ENCODE measurements around the gene OBSCN. TPM values are rescaled to one million over a fixed set of nuclear protein-coding genes. Genes with fewer than 3 reads are reported as not detected.
A peak's percentile ranks its signal among the peaks of the same experiment; 100 is the strongest.

OBSCN gene
- total RNA-seq, 1 donor from 2014 or later, result 28.6 TPM

DNA sequence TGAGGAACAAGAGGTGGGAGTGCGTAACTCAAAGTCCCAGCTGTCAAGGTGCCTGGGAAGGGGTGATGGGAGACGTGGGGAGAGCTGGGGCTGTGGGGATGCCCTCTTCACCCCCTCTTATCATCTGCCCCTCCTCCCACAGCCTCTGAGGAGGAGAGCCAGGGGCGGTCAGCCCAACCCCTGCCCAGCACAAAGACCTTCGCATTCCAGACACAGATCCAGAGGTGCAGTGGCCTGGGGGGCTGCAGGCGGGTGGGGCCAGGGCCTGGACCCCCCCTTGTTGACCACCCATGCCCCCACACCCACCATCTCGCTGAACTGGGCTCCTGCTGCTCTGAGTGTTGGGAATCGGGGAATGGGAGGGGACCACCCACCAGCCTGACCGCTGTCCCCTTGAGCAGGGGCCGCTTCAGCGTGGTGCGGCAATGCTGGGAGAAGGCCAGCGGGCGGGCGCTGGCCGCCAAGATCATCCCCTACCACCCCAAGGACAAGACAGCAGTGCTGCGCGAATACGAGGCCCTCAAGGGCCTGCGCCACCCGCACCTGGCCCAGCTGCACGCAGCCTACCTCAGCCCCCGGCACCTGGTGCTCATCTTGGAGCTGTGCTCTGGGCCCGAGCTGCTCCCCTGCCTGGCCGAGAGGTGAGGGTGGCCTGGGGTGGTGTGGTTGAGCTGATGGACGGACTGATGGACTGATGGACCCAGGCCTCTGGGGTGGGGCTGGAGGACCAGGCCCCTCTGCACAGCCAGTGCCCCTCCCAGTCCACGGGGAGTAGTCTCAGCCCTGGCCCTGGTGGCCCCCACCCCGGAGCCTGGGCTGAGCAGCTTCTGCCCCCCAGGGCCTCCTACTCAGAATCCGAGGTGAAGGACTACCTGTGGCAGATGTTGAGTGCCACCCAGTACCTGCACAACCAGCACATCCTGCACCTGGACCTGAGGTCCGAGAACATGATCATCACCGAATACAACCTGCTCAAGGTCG, 169.1 kb downstream of the OBSCN start:
- TF ChIP-seq CTCF (IDR thresholded peaks at IDR 0.05), result no peak
- H3K36me3 ChIP-seq, result no peaks in the 10 kb centered on the region
- peaks cover 0 to 6% of the 10 kb centered on the region in 2 donors for H3K4me1 ChIP-seq
- H3K27me3 ChIP-seq, result no peaks in the 10 kb centered on the region
- H3K4me3 ChIP-seq, result no peak overlapping the region
- no peak overlapping the region for H3K27ac ChIP-seq
- intact Hi-C loops (cut with DNase I), result no loop called here
- DNase-seq (ENCODE audit: low spot score in 2 of 2), result no peak
- H3K9me3 ChIP-seq, result no peaks in the 10 kb centered on the region

GRCh38 chr1:228377664-228378089, 169.8 kb downstream of the OBSCN start:
- DNase-seq (ENCODE audit: low spot score in 2 of 2), result no peak

GRCh38 chr1:228378090-228378872, 170.4 kb downstream of the OBSCN start:
- Histone ChIP-seq H3K4me1 (peaks cover 0 to 6% of the 10 kb centered on the region in 2 donors), H3K9me3 (no peaks in the 10 kb centered on the region), H3K4me3 (peak overlapping the region; percentile 63 to 79), H3K27me3 (no peaks in the 10 kb centered on the region), H3K36me3 (no peaks in the 10 kb centered on the region), H3K27ac (peak overlapping the region in 1 of 2 donors; percentile 55)
- TF ChIP-seq CTCF (IDR thresholded peaks at IDR 0.05), result peak; percentile 45 to 52 (median 49)
- intact Hi-C loops (cut with DNase I), result loop anchor here (2.0 kb wide), 1 partner anchor 29 kb away; the partner anchor contains the start of gene TRIM11
- DNase-seq (ENCODE audit: low spot score in 2 of 2), result peak; percentile 7 to 80

More at GRCh38 chr1:228377664-228378089, 169.8 kb downstream of the OBSCN start:
- Histone ChIP-seq H3K27ac (peak overlapping the region in 1 of 2 donors; percentile 55), H3K4me1 (peaks cover 0 to 6% of the 10 kb centered on the region in 2 donors), H3K4me3 (peak overlapping the region in 1 of 2 donors; percentile 79), H3K9me3 (no peaks in the 10 kb centered on the region), H3K27me3 (no peaks in the 10 kb centered on the region), H3K36me3 (no peaks in the 10 kb centered on the region)
- intact Hi-C loops (cut with DNase I), result loop anchor here (2.0 kb wide), 1 partner anchor 29 kb away; the partner anchor contains the start of gene TRIM11
- TF ChIP-seq CTCF (IDR thresholded peaks at IDR 0.05), result no peak

GRCh38 chr1:228378873-228379460, 171.1 kb downstream of the OBSCN start:
- H3K4me1 ChIP-seq, result peaks cover 0 to 6% of the 10 kb centered on the region in 2 donors
- peak overlapping the region; percentile 63 to 79 for H3K4me3 ChIP-seq
- intact Hi-C loops (cut with DNase I), result loop anchor here (2.0 kb wide), 1 partner anchor 28 kb away; the partner anchor contains the start of gene TRIM11
- no peaks in the 10 kb centered on the region for H3K9me3 ChIP-seq
- H3K27ac ChIP-seq, result peak overlapping the region in 1 of 2 donors; percentile 55
- peak in 1 of 2 donors; percentile 5 for DNase-seq (ENCODE audit: low spot score in 2 of 2)
- no peak for TF ChIP-seq CTCF (IDR thresholded peaks at IDR 0.05)
- H3K36me3 ChIP-seq, result no peaks in the 10 kb centered on the region
- H3K27me3 ChIP-seq, result no peaks in the 10 kb centered on the region

DNA sequence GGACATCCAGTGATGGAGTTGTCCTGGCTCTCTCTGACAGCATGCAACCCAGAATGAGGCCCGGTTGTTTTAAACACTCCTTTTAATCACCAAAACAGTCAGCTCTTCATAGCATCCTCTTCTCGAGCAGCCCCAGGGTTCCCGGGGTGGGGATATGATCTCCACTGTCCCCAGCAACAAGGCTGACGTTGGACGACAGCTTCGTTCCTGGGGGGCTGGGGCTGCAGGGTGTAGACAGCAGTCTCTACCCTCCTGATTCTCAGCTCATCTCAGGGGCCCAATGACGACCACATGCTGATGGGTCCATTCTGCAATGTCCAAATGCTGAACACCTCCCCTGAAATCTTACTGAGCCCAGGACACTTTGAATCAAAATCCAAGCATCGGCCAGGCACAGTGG, 171.8 kb downstream of the OBSCN start:
- no peak overlapping the region for H3K27ac ChIP-seq
- no peak for TF ChIP-seq CTCF (IDR thresholded peaks at IDR 0.05)
- peaks cover 0 to 4% of the 10 kb centered on the region in 2 donors for H3K4me1 ChIP-seq
- no peak overlapping the region for H3K4me3 ChIP-seq
- H3K9me3 ChIP-seq, result no peaks in the 10 kb centered on the region
- H3K27me3 ChIP-seq, result no peaks in the 10 kb centered on the region
- H3K36me3 ChIP-seq, result no peaks in the 10 kb centered on the region
- no peak for DNase-seq (ENCODE audit: low spot score in 2 of 2)
- intact Hi-C loops (cut with DNase I), result loop anchor here (2.0 kb wide), 1 partner anchor 27 kb away; the partner anchor contains the start of gene TRIM11
